Smooth muscle cell (in vitro differentiated cells): Measurements from ENCODE around the gene MEOX2. TPM values are rescaled to one million over a fixed set of nuclear protein-coding genes. Genes with fewer than 3 reads are reported as not detected.

Experiments used
- DNase-seq: peaks from one replicate; lab custom pipeline; 2025; ENCODE audit not compliant: unreplicated experiment; lab: John Stamatoyannopoulos, UW
- H2AFZ ChIP-seq: fragments of 200-600 bp; sonication (generic); 2 replicates; pipeline ENCODE4 v1.6.0; 2016; ENCODE audit warnings: antibody characterized with exemption, low read depth, mild to moderate bottlenecking
- H3F3A ChIP-seq: fragments of 200-600 bp; sonication (generic); 2 replicates; pipeline ENCODE4 v1.6.0; 2017; ENCODE audit warnings: antibody characterized with exemption, low read depth
- H3K27ac ChIP-seq: fragments of 200-600 bp; sonication (generic); 2 replicates; pipeline ENCODE4 v1.5.1; 2016; ENCODE audit warnings: low read depth, mild to moderate bottlenecking
- H3K27me3 ChIP-seq: fragments of 200-600 bp; sonication (generic); 2 replicates; pipeline ENCODE4 v1.6.1; 2016; ENCODE audit warnings: low read depth, mild to moderate bottlenecking
- H3K36me3 ChIP-seq: fragments of 200-600 bp; sonication (generic); 2 replicates; pipeline ENCODE4 v1.5.1; 2016; ENCODE audit warnings: low read depth
- H3K4me1 ChIP-seq: fragments of 200-600 bp; sonication (generic); 2 replicates; pipeline ENCODE4 v1.5.1; 2016; ENCODE audit warnings: low read depth
- H3K4me2 ChIP-seq: fragments of 200-600 bp; sonication (generic); 2 replicates; pipeline ENCODE4 v1.6.0; 2016; ENCODE audit warnings: mild to moderate bottlenecking
- H3K4me3 ChIP-seq: fragments of 200-600 bp; sonication (generic); 2 replicates; pipeline ENCODE4 v1.5.1; 2016; ENCODE audit warnings: mild to moderate bottlenecking
- H3K79me2 ChIP-seq: fragments of 200-600 bp; sonication (generic); 2 replicates; pipeline ENCODE4 v1.6.0; 2016; ENCODE audit warnings: low read depth, mild to moderate bottlenecking
- H3K9ac ChIP-seq: fragments of 200-600 bp; sonication (generic); 2 replicates; pipeline ENCODE4 v1.6.0; 2016; ENCODE audit warnings: low read depth
- H3K9me3 ChIP-seq: fragments of 200-600 bp; sonication (generic); replicated peaks from 2 replicates; pipeline ENCODE4 v1.5.1; 2016; ENCODE audit warnings: low read depth
- H4K20me1 ChIP-seq: fragments of 200-600 bp; sonication (generic); 2 replicates; pipeline ENCODE4 v1.6.0; 2016; ENCODE audit warnings: low read depth
- WGBS: methylation state at CpG from one replicate; pipeline ENCODE4 v1.1.7; 2016; ENCODE audit warnings: low lambda C conversion rate; 5-methylcytosine and 5-hydroxymethylcytosine counted together
- polyA plus RNA-seq: library from polyadenylated mRNA; unstranded; fragments of >200 nt; fragmentation: Nextera tagmentation; extraction: Ambion mirVana; gene quantifications from 2 replicates; pipeline ENCODE4 v1.2.1, GENCODE V29; 2016
- total RNA-seq: library from RNA; depleted of rRNA; stranded (reverse); fragments of >200 nt; gene quantifications from 2 replicates; pipeline ENCODE4 v1.2.3, GENCODE V29; 2014
- TF ChIP-seq, protein P1 (sequence below): fragments of 200-600 bp; sonication (generic); IDR thresholded peaks from 2 replicates; pipeline ENCODE4 v1.5.1; 2017; ENCODE audit warnings: borderline replicate concordance, mild to moderate bottlenecking, antibody characterized with exemption; ENCODE audit not compliant: insufficient read depth, poor library complexity, severe bottlenecking

The MEOX2 gene
- total and polyA plus RNA-seq, 2 experiments from 2014 or later = 0.19 TPM; not detected in 1

- H2AFZ ChIP-seq = no peak overlapping the region
- H3K27ac ChIP-seq = no peak overlapping the region
- no peak overlapping the region for H3K9ac ChIP-seq
- H3K79me2 ChIP-seq = no peaks in the 10 kb centered on the region
- H3K9me3 ChIP-seq = no peaks in the 10 kb centered on the region
- no peak overlapping the region for H3K4me2 ChIP-seq
- no peak overlapping the region for H3K4me3 ChIP-seq
- no peaks in the 10 kb centered on the region for H3K27me3 ChIP-seq
- H3F3A ChIP-seq = no peaks in the 10 kb centered on the region
- TF ChIP-seq, protein P1, sequence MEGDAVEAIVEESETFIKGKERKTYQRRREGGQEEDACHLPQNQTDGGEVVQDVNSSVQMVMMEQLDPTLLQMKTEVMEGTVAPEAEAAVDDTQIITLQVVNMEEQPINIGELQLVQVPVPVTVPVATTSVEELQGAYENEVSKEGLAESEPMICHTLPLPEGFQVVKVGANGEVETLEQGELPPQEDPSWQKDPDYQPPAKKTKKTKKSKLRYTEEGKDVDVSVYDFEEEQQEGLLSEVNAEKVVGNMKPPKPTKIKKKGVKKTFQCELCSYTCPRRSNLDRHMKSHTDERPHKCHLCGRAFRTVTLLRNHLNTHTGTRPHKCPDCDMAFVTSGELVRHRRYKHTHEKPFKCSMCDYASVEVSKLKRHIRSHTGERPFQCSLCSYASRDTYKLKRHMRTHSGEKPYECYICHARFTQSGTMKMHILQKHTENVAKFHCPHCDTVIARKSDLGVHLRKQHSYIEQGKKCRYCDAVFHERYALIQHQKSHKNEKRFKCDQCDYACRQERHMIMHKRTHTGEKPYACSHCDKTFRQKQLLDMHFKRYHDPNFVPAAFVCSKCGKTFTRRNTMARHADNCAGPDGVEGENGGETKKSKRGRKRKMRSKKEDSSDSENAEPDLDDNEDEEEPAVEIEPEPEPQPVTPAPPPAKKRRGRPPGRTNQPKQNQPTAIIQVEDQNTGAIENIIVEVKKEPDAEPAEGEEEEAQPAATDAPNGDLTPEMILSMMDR = no peak
- H4K20me1 ChIP-seq = no peaks in the 10 kb centered on the region
- no peaks in the 10 kb centered on the region for H3K4me1 ChIP-seq
- no peak for DNase-seq
- H3K36me3 ChIP-seq = no peaks in the 10 kb centered on the region
Observed at GRCh38 chr7:15674586-15674985, 11.9 kb downstream of the MEOX2 start.

- WGBS = 93% methylated on average over 10 of the region's 10 CpGs
- H2AFZ ChIP-seq = no peak overlapping the region
- no peaks in the 10 kb centered on the region for H3F3A ChIP-seq
- no peak overlapping the region for H3K4me3 ChIP-seq
- TF ChIP-seq, protein P1 = no peak
- no peaks in the 10 kb centered on the region for H4K20me1 ChIP-seq
- no peaks in the 10 kb centered on the region for H3K36me3 ChIP-seq
- DNase-seq = no peak
- no peak overlapping the region for H3K9ac ChIP-seq
- H3K4me1 ChIP-seq = no peaks in the 10 kb centered on the region
- H3K79me2 ChIP-seq = no peaks in the 10 kb centered on the region
- H3K9me3 ChIP-seq = no peaks in the 10 kb centered on the region
- no peak overlapping the region for H3K4me2 ChIP-seq
- H3K27ac ChIP-seq = no peak overlapping the region
- no peaks in the 10 kb centered on the region for H3K27me3 ChIP-seq
Observed at GRCh38 chr7:15669443-15670090, 16.9 kb downstream of the MEOX2 start.

- whole genome bisulfite sequencing = 87% methylated on average over 5 of the region's 5 CpGs
- Histone ChIP-seq H3K79me2 (no peaks in the 10 kb centered on the region), H3K27ac (no peak overlapping the region), H2AFZ (no peak overlapping the region), H3K36me3 (no peaks in the 10 kb centered on the region), H3K4me3 (no peak overlapping the region), H3F3A (no peaks in the 10 kb centered on the region), H3K4me2 (no peak overlapping the region), H3K27me3 (no peaks in the 10 kb centered on the region), H3K9ac (no peak overlapping the region), H3K4me1 (no peaks in the 10 kb centered on the region), H4K20me1 (no peaks in the 10 kb centered on the region), H3K9me3 (no peaks in the 10 kb centered on the region)
- DNase-seq = no peak
- TF ChIP-seq, protein P1 = no peak
Observed at GRCh38 chr7:15667991-15668390, 18.5 kb downstream of the MEOX2 start.

GRCh38 chr7:15662451-15662850 lies 24.0 kb downstream of the MEOX2 start:
- Histone ChIP-seq H3K27ac (no peak overlapping the region), H3K9ac (no peak overlapping the region), H3K27me3 (no peaks in the 10 kb centered on the region), H3K9me3 (no peaks in the 10 kb centered on the region), H3F3A (no peaks in the 10 kb centered on the region), H3K4me2 (no peak overlapping the region), H3K36me3 (no peaks in the 10 kb centered on the region), H2AFZ (no peak overlapping the region), H3K79me2 (no peaks in the 10 kb centered on the region), H3K4me1 (no peaks in the 10 kb centered on the region), H3K4me3 (no peak overlapping the region), H4K20me1 (no peaks in the 10 kb centered on the region)
- DNase-seq = no peak
- 91% methylated on average over 1 of the region's 1 CpG for WGBS
- TF ChIP-seq, protein P1 = no peak
